ENCODE data around the gene PAX6.

Gene PAX6

DNA sequence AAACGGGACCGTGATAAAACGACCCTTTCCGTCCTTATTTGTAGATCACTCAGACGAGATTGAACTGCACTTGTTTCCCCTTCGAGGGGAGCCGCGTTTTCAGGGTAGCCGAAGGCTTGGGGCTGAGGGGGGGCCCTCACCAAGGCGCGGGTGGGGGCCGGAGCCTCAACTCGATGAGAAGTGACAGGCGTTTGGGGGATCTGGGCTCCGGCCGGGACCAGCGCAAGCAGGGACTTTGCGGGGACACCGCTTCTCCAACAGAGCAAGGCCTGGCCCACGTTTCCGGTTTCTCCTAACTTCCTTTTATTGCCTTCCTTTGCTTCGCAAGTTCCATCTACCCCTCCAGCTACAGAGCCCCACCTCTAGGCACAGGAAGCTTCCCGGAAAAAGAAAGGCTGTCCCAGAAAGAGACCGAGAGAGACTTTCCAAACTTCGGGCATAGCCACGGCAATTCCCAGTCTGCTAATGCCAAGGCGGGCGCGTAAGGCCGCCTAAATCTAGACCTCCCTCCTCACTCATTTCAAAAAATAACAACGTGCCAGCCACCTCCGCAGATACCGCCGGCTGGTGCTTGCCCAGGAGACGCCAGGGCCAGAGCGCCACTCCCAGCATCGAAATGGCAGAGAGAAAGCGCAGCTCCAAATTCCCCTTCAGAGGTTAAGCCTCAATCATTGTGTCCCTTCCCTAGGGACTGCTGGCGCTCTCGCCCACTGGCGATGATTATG lies 6.6 kb downstream of the PAX6 start:
- H3K4me3 ChIP-seq (ENCODE audit: low read depth, low read length): peak overlapping the region; percentile 5
- TF ChIP-seq, protein P1, sequence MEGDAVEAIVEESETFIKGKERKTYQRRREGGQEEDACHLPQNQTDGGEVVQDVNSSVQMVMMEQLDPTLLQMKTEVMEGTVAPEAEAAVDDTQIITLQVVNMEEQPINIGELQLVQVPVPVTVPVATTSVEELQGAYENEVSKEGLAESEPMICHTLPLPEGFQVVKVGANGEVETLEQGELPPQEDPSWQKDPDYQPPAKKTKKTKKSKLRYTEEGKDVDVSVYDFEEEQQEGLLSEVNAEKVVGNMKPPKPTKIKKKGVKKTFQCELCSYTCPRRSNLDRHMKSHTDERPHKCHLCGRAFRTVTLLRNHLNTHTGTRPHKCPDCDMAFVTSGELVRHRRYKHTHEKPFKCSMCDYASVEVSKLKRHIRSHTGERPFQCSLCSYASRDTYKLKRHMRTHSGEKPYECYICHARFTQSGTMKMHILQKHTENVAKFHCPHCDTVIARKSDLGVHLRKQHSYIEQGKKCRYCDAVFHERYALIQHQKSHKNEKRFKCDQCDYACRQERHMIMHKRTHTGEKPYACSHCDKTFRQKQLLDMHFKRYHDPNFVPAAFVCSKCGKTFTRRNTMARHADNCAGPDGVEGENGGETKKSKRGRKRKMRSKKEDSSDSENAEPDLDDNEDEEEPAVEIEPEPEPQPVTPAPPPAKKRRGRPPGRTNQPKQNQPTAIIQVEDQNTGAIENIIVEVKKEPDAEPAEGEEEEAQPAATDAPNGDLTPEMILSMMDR (IDR thresholded peaks at IDR 0.05; ENCODE audit: borderline replicate concordance, insufficient read depth, low read depth, low read length): no peak

DNA sequence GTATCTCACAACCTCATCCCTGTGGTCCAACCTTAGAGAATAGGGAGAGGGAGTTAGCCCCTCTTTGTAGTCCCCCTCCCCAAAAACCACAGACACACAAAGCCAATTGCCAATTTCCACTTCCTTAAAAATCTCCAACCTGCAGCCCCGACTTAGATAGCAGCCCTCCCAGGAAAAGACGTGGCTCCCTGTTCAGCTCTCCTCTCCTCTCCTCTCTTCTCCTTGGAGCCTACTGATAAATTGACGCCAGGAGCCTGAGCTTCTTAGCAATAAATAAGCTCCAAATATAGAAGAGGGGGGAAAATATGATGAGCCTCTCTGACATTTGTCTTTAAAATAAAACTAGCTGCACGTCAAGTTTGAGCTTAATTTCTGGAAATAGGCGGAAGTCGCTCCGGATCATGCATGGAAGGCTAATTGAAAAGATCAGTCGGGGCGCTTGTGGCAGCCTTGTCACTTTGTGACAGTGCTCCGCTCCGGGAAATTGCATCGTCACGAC lies 7.3 kb downstream of the PAX6 start:
- TF ChIP-seq, protein P1 (IDR thresholded peaks at IDR 0.05; ENCODE audit: borderline replicate concordance, insufficient read depth, low read depth, low read length): no peak
- H3K4me3 ChIP-seq (ENCODE audit: low read depth, low read length): no peak overlapping the region

DNA sequence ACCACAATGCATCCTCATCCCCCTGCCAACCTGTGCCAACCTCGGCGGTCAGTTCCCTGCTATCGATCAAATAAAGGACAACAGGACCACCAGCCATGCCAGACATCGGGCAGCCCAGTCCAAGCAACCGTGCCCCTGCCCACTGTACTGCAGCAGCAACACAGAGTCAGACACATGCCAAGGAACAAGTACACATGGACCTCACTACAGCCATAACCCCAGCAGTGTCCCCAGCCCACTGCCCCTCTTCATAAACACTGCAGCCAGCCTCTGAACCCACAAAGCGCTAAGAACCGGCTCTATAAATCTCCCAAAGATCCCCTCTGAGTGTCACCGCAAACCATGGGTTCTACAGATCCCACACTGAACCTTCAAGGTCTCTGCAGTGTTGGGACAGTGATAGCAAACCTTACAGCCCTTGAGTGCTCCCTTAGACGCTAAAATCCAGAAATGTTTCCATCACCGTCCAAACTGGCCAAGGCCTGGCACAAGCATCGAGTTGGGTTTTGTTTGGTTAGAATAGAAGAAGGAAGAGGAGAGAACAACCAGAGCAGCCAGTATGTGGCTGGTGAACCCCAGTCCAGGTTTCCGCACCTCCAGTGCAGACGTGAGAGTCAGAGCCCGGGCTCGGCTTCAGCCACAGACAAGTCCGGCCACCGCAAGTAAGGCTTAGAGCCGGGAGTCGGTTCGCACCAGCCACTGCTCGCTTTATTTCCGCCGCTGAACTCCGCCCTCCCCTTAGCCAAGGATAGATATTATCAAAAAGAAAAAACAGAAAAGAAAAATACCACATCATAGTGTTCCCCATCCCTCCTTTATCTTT lies 7.9 kb downstream of the PAX6 start:
- H3K4me3 ChIP-seq (ENCODE audit: low read depth, low read length): no peak overlapping the region
- TF ChIP-seq, protein P1 (IDR thresholded peaks at IDR 0.05; ENCODE audit: borderline replicate concordance, insufficient read depth, low read depth, low read length): no peak

DNA sequence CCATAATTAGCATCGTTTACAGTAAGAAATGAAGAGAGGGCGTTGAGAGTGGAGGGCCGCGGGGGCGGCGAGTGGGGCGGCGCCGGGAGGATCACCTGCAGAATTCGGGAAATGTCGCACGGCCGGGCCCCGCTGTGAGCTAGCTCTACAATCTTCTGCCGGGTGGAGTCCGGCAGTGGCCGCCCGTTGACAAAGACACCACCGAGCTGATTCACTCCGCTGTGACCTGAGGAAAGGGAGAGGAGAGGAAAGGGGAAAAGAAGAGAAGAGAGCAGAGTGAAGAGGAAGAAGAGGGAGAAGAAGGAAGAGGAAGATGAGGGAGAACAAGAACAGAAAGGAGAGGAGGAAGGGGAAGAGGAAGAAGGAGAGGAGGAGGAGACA lies 8.5 kb downstream of the PAX6 start:
- TF ChIP-seq, protein P1 (IDR thresholded peaks at IDR 0.05; ENCODE audit: borderline replicate concordance, insufficient read depth, low read depth, low read length): no peak
- H3K4me3 ChIP-seq (ENCODE audit: low read depth, low read length): no peak overlapping the region

DNA sequence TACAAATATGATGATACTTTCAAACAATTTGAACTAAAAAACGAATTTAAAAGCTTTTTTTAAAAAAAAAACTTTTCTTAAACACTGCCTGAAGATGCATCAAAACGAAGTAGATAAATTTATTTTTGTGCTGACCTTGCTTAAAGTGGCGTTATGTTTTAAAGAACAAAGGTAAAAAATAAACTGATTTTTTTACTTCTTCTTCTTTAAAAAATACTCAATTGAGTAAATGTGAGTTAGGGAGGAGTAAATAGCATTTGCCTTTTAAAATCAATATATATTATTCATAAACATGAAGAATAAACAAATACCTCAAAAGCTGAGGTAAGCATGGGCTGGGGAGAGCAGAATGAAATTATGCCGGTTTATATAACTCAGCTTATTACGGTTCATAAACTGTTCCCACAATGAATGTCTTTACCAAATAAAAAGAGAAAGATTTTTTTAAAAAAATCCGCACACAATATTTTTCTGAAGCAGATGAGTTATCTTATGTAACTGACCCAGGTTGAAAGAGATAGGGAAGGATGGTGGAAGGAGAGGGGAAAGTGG lies 9.0 kb downstream of the PAX6 start:
- H3K4me3 ChIP-seq (ENCODE audit: low read depth, low read length): no peak overlapping the region
- TF ChIP-seq, protein P1 (IDR thresholded peaks at IDR 0.05; ENCODE audit: borderline replicate concordance, insufficient read depth, low read depth, low read length): no peak

DNA sequence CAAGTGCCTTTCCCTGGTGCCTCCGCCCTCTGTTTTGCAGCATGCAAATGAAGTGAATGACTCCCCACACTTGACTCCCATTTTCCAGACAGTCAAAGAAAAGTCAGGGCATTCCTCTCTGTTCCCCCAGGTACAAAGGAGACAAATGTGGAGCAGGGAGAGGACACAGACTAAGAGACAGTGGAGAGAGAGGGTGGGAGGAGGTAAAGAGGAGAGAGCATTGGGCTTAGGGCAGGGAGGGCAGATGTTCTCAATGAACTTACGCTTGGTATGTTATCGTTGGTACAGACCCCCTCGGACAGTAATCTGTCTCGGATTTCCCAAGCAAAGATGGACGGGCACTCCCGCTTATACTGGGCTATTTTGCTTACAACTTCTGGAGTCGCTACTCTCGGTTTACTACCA lies 9.8 kb downstream of the PAX6 start:
- TF ChIP-seq, protein P1 (IDR thresholded peaks at IDR 0.05; ENCODE audit: borderline replicate concordance, insufficient read depth, low read depth, low read length): no peak
- no peak overlapping the region for H3K4me3 ChIP-seq (ENCODE audit: low read depth, low read length)
